ENCODE data around the gene BLACAT1. TPM values are rescaled to one million over a fixed set of nuclear protein-coding genes. Genes with fewer than 3 reads are reported as not detected.
"Not testable (repeated sequence)": the region's sequence is repeated elsewhere in the genome, so short reads cannot be mapped to it uniquely, and the experiment has no call there.

BLACAT1 gene
- total RNA-seq, 4 donors from 2014 or later, result 0.26 TPM; not detected in 3

GRCh38 chr1:205480349-205480985 lies 24.6 kb upstream of the BLACAT1 start:
- WGBS, 2 donors, result 57 to 66% methylated on average over 17 of the region's 17 CpGs
- no peak for DNase-seq (ENCODE audit: low spot score in 2 of 2)
- TF ChIP-seq POLR2A (IDR thresholded peaks at IDR 0.05), result no peak
- no peak for TF ChIP-seq CTCF (IDR thresholded peaks at IDR 0.05)
- no peak overlapping the region for H3K4me3 ChIP-seq (ENCODE audit: low read depth, poor library complexity, severe bottlenecking)
- intact Hi-C loops (cut with DNase I; ENCODE audit: low total_unique reads), result loop anchor here (10.0 kb wide), 1 partner anchor 146 kb away; no protein-coding TSS in a partner anchor

GRCh38 chr1:205478985-205479384 lies 23.1 kb upstream of the BLACAT1 start:
- DNase-seq (ENCODE audit: low spot score in 2 of 2); intact Hi-C loops (cut with DNase I; ENCODE audit: low total_unique reads); H3K4me3 ChIP-seq (ENCODE audit: low read depth, poor library complexity, severe bottlenecking): not testable (repeated sequence)
- 84 to 90% methylated on average over 2 of the region's 2 CpGs for WGBS, 2 donors

- 29 to 38% methylated on average over 6 to 12 of the region's 12 CpGs for WGBS, 2 donors
Observed at GRCh38 chr1:205477759-205478247, 22.0 kb upstream of the BLACAT1 start.

GRCh38 chr1:205477121-205477758 lies 21.4 kb upstream of the BLACAT1 start:
- WGBS, 2 donors, result 66 to 83% methylated on average over 3 to 6 of the region's 6 CpGs
- no peak overlapping the region for H3K4me3 ChIP-seq (ENCODE audit: low read depth, poor library complexity, severe bottlenecking)
- no peak for DNase-seq (ENCODE audit: low spot score in 2 of 2)
- intact Hi-C loops (cut with DNase I; ENCODE audit: low total_unique reads), result no loop called here
- TF ChIP-seq POLR2A (IDR thresholded peaks at IDR 0.05) (no peak), CTCF (IDR thresholded peaks at IDR 0.05) (no peak)

More at GRCh38 chr1:205477759-205478247, 22.0 kb upstream of the BLACAT1 start:
- peak in 1 of 2 donors; percentile 89 for DNase-seq (ENCODE audit: low spot score in 2 of 2)
- TF ChIP-seq POLR2A (IDR thresholded peaks at IDR 0.05), result no peak
- TF ChIP-seq CTCF (IDR thresholded peaks at IDR 0.05), result no peak
- H3K4me3 ChIP-seq (ENCODE audit: low read depth, poor library complexity, severe bottlenecking), result no peak overlapping the region
- intact Hi-C loops (cut with DNase I; ENCODE audit: low total_unique reads), result no loop called here

- TF ChIP-seq CTCF (IDR thresholded peaks at IDR 0.05) (no peak), POLR2A (IDR thresholded peaks at IDR 0.05) (no peak)
- DNase-seq (ENCODE audit: low spot score in 2 of 2), result no peak
- no peak overlapping the region for H3K4me3 ChIP-seq (ENCODE audit: low read depth, poor library complexity, severe bottlenecking)
- WGBS, 2 donors, result 92 to 94% methylated on average over 4 of the region's 4 CpGs
- intact Hi-C loops (cut with DNase I; ENCODE audit: low total_unique reads), result no loop called here
Observed at GRCh38 chr1:205476648-205477047, 20.8 kb upstream of the BLACAT1 start.

- DNase-seq (ENCODE audit: low spot score in 2 of 2), result no peak
- no peak for TF ChIP-seq CTCF (IDR thresholded peaks at IDR 0.05)
- TF ChIP-seq POLR2A (IDR thresholded peaks at IDR 0.05), result no peak
- no peak overlapping the region for H3K4me3 ChIP-seq (ENCODE audit: low read depth, poor library complexity, severe bottlenecking)
- intact Hi-C loops (cut with DNase I; ENCODE audit: low total_unique reads), result no loop called here
- 100% methylated on average over 1 of the region's 1 CpG for WGBS, 2 donors
Observed at GRCh38 chr1:205475855-205476254, 20.0 kb upstream of the BLACAT1 start.

All from lower leg skin (tissue), 4 donors.